ENCODE measurements around the gene PHPT1.
"Not testable (repeated sequence)": the region's sequence is repeated elsewhere in the genome, so short reads cannot be mapped to it uniquely, and the experiment has no call there.

The PHPT1 gene

DNA sequence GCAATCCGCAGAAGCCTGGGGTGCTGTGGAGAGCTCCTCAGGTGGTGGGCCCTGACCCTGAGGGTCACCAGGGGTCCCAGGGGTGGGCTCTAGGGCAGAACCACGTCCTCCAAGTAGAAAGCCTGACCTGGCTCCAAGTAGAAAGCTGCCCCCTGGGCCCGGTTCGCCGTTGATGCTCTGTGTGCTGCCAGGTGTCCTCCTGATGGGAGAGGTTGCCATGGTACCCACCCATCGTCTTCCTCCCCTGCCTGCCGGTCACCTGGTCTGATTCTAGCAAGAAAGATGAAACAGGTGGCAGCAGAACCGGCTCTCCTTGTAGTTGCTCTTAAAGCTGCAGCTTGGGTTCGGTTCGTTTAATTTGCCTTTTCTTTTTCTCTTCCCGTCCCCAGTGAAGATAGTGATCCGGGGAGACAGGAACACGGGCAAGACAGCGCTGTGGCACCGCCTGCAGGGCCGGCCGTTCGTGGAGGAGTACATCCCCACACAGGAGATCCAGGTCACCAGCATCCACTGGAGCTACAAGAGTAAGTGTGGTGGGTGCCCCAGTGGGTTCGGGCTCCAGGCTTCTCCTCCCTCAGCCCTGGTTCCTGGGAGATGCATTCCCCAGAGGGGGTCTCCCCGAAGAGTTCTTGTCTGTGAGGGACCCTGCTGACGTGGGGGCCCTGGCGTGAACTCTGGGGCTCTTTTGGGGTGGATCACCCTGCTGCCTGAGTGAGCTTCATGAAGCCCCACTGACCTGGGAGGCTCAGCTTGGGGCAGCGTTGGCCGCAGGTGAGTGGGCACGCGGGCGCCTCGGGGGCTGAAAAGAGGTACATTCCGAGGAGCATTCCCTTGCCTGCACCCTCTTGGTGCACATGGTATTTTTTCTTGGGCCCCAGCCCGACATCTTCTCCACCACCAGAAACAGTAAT lies 25.8 kb upstream of the PHPT1 start:
- no peak for DNase-seq

DNA sequence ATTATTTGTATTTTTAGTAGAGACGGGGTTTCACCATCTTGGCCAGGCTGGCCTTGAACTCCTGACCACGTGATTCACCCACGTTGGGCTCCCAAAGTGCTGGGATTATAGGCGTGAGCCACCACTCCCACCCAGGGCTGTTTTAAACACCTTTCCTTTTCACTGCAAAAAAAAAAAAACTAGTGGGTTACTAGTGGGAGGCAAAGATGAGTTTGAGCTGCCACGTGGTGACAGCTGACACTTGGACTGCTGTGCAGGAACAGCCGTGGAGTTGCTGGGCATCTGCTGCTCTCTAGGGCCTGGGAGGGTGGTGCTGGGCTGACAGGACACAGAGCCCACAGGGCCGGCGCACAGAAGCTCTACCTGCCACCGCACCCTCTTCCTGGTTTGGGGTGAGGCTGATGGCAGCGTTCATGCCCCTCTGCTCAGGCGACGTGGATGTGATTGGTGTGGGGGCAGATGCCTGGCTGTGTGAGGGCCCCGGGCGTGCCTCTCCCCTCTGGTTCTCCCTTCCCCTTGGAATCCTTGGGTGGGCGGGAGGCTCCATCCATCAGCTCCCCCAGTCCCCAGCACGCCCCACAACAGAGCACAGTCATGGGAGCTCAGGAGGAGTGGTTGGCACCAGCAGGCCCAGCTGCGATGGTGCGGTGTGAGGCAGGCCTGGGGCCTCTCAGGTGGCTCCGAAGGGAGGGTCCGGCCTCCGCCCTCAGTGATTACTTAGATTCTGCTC lies 24.5 kb upstream of the PHPT1 start:
- DNase-seq = no peak

DNA sequence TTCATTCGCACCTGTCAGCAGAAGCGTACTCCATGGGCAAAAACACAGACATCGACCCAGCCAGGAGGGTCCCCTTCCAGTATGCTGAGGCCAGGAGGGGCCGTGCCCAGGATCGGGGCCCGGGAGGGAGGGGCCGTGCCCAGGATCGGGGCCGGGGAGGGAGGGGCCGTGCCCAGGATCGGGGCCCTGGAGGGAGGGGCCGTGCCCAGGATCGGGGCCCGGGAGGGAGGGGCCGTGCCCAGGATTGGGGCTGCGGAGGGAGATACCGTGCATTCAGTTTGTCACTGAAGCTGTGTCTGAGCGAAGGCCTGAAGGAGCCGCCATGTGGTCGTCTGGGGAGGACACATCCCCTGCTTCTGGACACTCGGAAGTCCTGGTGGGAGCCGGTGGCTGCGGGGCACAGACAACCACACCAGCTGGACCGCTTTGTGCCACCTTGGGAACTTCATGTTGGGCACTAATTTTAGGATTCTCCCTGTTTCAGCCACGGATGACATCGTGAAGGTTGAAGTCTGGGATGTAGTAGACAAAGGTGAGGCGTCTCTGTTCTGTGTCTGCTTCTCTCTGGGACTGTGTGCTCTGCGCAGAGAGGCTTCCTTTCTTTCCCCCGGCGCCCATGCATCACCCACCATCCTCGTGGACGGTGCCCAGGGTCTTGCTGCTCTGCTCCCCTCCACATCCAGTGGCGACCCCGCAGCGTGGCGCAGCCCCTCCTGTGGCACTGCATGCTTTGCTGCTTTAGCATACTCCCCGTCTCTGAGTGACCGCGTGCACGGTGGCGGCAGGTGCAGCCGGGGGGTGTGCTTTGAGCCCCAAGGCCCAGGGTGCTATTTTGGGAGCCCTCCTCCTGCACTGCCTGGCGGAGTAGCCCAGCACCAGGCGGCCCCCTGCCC lies 23.7 kb upstream of the PHPT1 start:
- no peak for DNase-seq

DNA sequence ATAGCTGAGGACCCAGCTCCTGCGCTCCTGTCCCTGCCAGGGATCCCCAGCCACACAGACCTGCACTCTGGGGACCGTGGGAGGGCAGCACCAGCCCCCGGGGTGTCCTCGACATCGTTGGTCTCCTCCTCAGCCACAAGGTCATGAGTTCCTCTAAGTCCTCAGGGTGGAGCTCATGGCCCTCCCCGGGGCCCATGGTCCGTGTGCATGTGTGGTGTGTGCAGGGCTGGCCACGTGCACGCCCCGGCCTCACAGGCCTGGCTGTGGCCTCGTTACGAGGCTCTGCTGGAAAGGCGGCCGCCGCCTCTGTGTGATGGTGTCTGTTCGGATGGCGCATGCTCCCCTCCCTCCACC lies 23.0 kb upstream of the PHPT1 start:
- no peak for DNase-seq

DNA sequence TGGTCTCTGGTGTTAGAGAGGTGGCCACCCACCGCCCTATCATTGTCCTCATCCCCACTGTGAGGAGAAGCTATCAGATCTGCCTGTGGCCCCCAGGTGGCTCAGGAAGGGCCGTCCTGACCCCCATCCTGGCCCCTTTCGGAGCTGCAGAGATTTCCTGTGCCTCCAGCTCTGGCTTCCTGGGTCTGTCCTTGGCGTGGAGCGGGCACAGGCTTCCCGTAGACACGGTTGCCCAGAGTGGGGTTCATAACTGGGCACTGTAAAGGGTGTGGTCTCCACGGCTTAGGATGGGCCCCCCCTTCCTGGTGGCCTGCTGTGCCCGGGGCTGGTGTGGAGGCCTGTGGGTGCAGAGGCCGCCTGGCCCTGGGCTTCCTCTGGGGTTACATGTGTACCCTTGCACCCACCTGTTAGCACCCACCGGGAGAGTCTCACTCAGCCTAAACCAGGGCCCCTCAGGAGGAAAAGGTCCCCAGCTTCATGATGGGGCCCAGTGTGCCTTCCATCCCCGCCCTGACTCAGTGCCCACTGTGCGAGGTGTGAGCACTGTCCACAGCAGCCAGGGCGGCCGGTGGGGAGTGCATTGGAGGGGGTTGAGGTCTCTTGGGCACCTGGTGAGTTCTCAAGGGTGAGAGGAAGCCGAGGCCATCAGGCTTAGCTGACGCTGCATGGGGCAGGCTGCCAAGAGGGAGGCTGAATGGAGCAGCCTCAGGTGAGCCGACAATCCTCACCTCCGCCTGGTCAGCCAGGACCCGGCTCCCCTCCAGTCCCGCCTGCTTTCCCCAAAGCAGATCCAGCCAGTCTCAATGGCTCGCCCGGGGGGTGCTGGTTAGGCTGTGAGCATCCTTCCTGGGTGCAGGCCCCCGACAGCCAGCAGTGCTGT lies 22.3 kb upstream of the PHPT1 start:
- DNase-seq = no peak

DNA sequence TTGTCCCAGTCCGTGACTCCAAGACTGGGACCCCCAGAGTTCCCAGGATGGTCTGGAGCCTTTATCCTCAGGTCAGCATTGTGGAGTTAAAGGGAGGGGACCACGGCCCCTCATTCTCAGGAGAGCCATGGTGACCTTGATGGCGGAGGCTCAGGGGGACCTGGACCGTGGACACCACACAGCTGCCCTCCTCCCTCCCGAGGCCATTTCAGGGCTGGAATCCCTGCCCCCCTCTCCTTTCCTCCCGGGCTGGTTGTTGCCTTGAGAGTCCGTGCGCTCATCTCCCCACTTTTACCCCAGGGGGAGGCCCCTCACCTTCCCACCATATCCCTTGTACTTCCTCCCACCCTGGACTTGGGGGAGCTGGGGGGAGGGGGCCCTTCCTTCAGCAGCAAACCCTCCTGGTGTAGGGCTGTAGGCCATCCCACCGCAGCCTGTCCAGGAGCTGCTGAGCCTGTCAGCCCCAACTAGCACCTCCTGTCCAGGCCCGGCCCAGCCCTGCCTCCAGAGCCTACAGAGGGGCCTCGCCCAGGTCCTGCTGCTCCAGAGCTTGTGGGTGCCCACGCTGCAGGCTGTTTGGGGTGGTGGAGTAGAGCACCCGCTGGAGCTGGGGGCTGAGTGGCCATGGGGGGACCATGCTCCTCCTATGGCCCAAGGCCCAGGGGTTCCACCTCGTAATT lies 21.3 kb upstream of the PHPT1 start:
- DNase-seq = no peak

DNA sequence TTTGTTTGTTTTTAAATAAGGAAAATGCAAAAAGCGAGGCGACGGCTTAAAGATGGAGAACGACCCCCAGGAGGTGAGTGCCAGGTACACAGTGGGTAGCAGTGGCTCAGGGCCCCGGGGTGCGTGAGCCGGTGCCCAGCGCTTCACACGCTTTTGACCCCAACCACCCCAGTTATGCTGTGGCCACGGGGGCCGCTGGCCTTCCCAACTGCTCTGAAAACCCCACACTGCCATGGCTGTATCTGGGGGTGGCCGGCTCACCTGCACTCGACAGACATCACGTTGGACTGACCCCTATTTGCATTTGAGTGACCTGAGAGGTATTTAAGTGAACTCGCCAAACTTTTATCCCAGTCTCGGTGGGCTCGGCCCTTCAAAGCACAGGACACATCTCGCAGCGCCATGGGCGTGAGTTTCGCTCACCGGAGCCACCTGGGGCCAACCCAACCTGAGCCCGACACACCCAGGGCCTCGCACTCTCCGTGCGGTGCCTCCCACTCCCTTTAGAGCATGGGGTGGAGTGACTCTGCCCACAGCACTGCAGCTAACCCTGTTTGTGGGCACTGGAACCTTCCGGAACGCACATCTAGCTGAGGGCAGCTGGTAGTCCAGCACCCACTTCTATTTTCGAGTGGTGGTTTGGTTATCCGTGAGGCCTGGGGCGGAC lies 20.6 kb upstream of the PHPT1 start:
- no peak for DNase-seq

DNA sequence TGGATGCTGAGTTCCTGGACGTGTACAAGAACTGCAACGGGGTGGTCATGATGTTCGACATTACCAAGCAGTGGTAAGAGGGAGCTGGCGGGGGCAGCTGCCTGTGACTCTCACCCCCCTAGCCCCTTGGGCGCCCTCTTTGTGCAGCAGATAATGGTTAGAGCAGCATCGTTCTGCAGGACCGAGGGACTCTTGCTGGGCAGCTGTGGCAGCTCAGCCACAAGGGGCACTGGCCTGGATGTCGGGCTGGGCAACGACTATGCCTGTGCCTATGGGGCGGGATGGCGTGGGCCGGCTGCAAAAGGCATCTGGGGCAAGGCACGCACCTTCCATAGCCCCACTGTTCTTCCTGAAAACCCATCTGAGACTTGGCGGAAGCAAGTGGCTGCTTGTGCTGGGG lies 19.8 kb upstream of the PHPT1 start:
- no peak for DNase-seq

DNA sequence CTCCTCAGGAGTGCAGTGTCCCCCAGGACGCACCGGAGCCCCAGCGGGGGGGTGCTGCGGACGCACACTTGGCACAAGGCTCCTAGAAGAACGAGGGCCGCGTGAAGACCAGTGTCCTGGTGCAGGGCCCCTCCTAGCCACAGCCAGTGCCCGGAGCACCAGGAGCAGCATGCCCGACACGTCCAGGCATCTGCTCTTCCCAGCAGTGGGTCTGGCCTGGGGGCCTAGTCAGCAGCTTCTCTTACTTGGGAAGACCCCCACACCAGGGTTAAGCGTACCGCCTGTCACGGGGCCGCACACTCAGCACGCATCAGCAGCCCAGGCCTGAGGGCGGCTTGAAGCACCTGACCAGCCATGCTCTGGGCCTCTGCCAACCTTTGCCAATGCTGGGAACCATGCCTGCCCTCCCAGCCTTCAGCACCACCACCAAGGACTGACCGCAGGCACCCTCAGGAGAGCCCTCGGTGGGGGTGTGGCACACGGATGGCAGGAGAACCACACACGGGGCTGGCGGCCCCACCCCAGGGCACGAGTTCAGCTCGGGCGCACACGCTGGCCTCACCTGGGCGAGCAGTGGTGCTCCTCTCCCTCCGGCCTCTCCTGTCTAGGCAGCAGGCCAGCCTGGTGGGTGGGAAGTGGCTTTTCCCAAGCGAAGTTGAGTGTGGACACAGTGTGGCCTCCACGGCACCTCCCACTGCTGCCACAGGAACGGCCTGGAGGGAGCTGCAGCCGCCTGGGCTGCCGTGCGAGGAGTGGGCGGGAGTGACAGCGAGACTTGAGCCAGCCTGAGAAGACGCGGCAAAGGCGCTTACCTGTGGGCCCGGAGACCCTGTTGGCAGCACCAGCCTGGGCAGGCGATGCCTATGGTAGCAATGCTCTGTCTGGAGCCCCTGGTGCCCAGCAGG lies 19.0 kb upstream of the PHPT1 start:
- no peak for DNase-seq

DNA sequence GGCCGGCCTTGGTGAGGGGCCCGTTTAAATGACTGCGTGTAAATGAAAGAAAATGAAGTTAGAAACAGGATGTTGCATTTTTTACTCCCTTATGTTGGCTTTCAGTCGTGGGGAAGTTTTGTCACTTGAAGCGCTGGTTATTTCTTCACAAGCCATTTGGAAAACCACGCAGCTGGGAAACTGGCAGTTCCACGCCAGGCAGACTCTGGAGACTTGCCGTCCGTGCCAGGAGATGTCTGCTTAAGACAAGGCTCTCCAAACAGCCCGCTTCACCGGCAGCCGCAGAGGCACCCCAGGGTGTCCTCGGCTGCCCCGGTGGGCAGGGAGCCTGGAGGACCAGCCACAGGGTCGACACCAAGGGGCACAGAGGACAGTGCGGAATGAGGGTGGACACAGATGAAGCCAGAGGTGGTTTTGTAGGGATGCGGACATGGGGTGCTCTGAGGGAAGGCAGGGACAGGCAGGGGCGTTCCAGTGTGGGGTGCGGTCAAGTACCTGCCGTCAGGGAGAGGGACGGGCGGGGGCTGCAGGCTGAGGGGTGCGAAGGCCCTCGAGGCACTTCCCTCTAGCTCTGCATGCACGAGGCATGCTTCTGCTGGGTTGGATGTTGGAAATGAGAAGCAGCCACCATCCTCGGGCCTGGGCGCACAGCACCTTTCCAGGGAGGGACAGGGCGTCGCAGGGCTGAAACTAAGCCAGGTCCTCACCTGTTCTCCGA lies 18.0 kb upstream of the PHPT1 start:
- DNase-seq = no peak

DNA sequence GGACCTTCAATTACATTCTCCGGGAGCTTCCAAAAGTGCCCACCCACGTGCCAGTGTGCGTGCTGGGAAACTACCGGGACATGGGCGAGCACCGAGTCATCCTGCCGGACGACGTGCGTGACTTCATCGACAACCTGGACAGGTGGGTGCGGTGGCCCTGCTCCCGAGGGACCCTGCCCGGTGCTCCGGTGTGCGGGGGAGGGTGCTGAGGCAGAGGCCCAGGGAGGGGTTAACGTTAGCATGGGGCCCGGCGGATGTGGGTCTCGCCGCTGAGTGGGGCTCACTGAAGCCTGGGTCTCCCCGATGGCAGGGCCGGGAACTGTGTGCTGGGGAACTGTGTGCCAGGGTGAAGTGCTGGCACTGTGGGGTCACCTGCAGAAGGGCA lies 17.5 kb upstream of the PHPT1 start:
- DNase-seq = no peak

DNA sequence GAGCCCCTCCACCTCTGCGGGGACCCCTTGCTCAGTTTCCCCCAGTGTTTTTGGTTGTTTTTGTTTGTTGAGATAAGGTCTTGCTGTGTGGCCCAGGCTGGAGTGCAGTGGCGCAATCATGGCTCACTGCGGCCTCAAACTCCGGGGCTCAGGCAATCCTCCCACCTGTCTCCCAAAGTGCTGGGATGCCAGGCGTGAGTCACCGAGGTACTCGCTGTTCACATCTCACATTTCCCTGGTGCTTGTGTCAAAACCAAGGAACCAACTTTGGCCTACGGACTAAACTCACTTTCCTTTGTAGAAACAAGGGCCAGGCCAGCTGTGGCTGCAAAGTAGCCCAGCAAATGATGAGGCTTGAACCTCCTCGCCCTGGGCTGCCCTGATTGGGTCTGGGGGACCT lies 16.6 kb upstream of the PHPT1 start:
- no peak for DNase-seq

DNA sequence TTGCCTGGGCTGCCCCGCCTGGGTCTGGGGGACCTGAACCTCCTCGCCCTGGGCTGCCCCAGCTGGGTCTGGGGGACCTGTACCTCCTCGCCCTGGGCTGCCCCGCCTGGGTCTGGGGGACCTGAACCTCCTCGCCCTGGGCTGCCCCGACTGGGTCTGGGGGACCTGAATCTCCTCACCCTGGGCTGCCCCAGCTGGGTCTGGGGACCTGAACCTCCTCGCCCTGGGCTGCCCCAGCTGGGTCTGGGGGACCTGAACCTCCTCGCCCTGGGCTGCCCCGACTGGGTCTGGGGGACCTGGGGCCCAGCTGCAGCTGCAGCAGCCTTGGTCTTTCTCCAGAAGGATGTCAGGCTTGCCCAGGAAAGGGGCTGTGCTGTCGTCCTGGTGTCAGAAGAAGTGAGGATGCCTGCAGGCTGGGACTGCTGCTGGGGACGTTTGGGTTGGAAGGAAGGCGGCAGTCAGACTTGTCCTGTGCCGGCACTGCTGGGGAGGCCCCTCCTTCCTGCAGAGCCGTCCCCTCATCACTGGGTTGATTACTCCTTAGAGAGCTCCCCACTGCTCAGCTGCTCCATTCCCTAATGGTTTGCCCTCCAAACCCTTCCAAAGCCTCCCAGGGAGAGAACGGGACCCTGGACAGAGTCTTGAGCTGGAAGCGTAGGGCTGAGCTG lies 15.7 kb upstream of the PHPT1 start:
- DNase-seq = not testable (repeated sequence)

DNA sequence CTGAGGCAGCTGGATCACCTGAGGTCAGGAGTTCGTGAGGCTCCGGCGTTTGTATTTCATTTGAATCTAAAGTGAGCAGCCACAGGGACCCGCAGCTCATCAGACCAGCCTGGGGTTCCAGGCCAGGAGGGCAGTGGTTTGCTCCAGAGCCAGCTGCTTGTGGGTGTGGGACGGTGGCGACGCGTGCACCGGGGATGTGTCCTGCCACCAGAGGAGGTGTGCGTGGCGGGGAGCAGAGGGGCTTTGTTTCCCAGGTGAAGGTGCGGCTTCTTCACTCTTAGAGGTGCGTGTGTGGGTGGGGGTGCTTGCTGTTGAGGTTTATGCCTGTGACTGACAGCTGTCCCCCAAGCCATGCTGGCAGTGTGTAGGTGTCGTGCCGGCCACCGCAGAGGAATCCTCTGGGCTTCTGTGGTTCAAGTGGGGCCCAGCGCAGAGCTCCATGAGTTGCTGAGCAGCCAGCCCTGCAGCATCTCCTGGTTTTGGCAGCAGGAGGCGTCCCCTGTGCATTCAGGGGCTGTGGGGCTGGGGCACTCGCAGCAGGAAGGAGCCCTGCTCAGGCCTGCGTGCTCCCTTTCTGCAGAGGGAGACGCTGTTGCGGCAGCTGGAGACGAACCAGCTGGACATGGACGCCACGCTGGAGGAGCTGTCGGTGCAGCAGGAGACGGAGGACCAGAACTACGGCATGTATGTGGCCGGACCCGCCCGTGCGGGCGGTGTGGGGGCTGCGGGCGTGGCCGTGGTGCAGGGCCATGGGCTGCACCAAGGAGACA lies 13.9 kb upstream of the PHPT1 start:
- no peak for DNase-seq

DNA sequence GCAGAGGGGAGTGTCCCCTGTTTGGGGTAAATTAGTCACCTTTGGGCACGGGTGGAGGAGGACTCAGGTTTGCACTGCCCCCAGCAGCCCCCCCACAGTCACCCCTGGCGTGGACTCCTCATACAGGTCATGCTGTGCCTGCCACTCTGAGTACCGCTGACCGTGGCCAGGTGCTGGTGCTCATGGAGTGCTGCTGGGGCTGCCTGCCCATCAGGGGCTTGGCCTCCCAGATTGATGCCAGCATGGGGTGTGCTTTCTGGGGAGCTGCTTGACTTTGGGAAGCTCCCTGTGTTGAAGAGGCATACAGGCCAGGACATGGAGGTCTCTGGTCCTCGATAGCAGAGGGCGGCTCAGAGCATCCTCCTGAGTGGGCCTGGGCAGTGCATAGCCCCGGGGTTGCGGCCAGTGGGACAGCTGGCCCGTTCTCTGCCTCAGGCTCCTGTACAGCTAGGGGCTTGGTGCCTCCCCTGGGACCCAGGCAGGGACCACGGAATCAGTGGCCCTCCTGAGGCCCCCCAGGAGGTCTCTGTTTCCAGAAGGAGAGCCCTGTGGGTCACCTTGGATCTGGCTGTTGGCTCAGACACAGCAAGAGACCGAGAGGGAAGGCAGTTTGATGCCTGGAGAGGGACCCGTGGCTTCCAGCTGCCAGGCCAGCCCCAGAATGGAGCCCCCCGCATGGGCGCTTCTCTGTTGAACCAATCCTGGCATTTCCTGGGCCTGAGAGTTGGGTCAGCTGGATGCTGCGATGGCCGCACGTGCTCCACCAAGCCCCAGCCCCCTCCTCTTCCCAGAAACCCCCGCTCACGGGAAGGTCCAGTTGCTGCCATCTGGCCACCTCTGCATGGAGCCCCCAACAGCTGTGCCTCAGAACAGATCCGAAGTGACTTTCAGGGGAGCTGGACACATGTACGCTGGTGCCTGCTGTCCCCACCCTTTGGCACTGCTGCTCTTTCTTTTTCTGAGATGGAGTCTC lies 13.0 kb upstream of the PHPT1 start:
- DNase-seq = no peak

DNA sequence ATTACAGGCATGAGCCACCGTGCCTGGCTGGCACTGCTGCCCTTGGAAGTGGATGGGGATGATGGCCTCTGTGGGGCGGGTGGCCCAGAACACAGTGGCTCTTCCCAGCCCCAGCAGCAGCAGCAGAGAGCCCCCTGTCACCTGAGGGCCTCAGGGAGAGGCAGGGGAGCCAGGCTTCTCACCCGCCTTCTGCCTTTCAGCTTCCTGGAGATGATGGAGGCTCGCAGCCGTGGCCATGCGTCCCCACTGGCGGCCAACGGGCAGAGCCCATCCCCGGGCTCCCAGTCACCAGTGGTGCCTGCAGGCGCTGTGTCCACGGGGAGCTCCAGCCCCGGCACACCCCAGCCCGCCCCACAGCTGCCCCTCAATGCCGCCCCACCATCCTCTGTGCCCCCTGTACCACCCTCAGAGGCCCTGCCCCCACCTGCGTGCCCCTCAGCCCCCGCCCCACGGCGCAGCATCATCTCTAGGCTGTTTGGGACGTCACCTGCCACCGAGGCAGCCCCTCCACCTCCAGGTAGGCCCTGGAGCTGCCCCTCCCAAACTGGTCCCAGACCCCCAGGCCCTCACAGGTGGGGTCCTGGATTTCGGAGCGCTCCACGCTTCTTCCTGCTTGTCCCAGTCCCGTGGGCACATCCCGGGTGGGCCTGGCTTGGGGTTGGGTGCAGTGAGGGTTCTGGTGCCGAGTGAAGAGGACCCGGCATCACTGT lies 11.9 kb upstream of the PHPT1 start:
- DNase-seq = no peak
